SK-N-SH treated with all-trans-retinoic acid at 6 μM for 48 hours (cell line): ENCODE results near the gene TMC2.

Source experiments
- ARNTL ChIP-seq: fragments of 450-650 bp; formaldehyde crosslinking; IDR thresholded peaks from 2 replicates; pipeline ENCODE4 v1.5.0; 2020; ENCODE audit warnings: low read depth, mild to moderate bottlenecking, moderate library complexity, borderline replicate concordance
- CREB5 ChIP-seq: fragments of 250-450 bp; sonication (Bioruptor Pico); IDR thresholded peaks from 2 replicates; pipeline ENCODE4 v1.5.1; 2020; ENCODE audit warnings: low read depth, mild to moderate bottlenecking, moderate library complexity
- GLIS3 ChIP-seq: fragments of 250-450 bp; sonication (Bioruptor Pico); IDR thresholded peaks from 2 replicates; pipeline ENCODE4 v1.5.0; 2020; ENCODE audit warnings: mild to moderate bottlenecking, moderate library complexity
- ISL1 ChIP-seq: fragments of 250-450 bp; sonication (Bioruptor Pico); IDR thresholded peaks from 2 replicates; pipeline ENCODE4 v2.1.2; 2022; ENCODE audit warnings: mild to moderate bottlenecking, moderate library complexity
- PATZ1 ChIP-seq: fragments of 250-450 bp; sonication (Bioruptor Pico); IDR thresholded peaks from 2 replicates; pipeline ENCODE4 v1.8.0; 2020; ENCODE audit warnings: mild to moderate bottlenecking, moderate library complexity, borderline replicate concordance
- POU6F1 ChIP-seq: fragments of 250-450 bp; sonication (Bioruptor Pico); IDR thresholded peaks from 2 replicates; pipeline ENCODE4 v1.8.0; 2021; ENCODE audit warnings: low read depth, mild to moderate bottlenecking, moderate library complexity, borderline replicate concordance
- PPARA ChIP-seq: fragments of 250-450 bp; sonication (Bioruptor Pico); IDR thresholded peaks from 2 replicates; pipeline ENCODE4 v1.5.0; 2020; ENCODE audit warnings: mild to moderate bottlenecking, borderline replicate concordance
- RARB ChIP-seq: fragments of 250-450 bp; sonication (Bioruptor Pico); IDR thresholded peaks from 2 replicates; pipeline ENCODE4 v1.8.0; 2021; ENCODE audit warnings: mild to moderate bottlenecking, moderate library complexity
- TOX ChIP-seq: fragments of 250-450 bp; sonication (Bioruptor Pico); IDR thresholded peaks from 2 replicates; pipeline ENCODE4 v1.8.0; 2021; ENCODE audit warnings: mild to moderate bottlenecking, moderate library complexity, borderline replicate concordance
- ZFP3 ChIP-seq: fragments of 250-450 bp; sonication (Bioruptor Pico); IDR thresholded peaks from 2 replicates; pipeline ENCODE4 v1.5.0; 2020; ENCODE audit warnings: mild to moderate bottlenecking, moderate library complexity
- ZNF565 ChIP-seq: fragments of 450-650 bp; formaldehyde crosslinking; conservative IDR thresholded peaks from 2 replicates; pipeline ENCODE4 v1.5.0; 2020; ENCODE audit warnings: low read depth, mild to moderate bottlenecking, moderate library complexity

GRCh38 chr20:2672446-2672845, 136.1 kb downstream of the TMC2 start:
- TF ChIP-seq PPARA (no peak), CREB5 (no peak), ISL1 (CRISPR knock-in tag) (no peak), POU6F1 (CRISPR knock-in tag) (no peak), ZFP3 (CRISPR knock-in tag) (no peak), RARB (CRISPR knock-in tag) (no peak), ARNTL (CRISPR knock-in tag) (no peak), TOX (CRISPR knock-in tag) (no peak), ZNF565 (CRISPR knock-in tag) (no peak), PATZ1 (no peak), GLIS3 (no peak)
